ENCODE data around the gene HSPB1. TPM values are rescaled to one million over a fixed set of nuclear protein-coding genes. Genes with fewer than 3 reads are reported as not detected.
A peak's percentile ranks its signal among the peaks of the same experiment; 100 is the strongest.
"Not testable (repeated sequence)": the region's sequence is repeated elsewhere in the genome, so short reads cannot be mapped to it uniquely, and the experiment has no call there.

HSPB1 gene
- total RNA-seq, 4 donors from 2014 or later = 388 to 879 (median 551) TPM

GRCh38 chr7:76285604-76286374 is 16.7 kb upstream of the HSPB1 start:
- Histone ChIP-seq H3K27me3 (no peaks in the 10 kb centered on the region), H3K36me3 (no peaks in the 10 kb centered on the region), H3K9me3 (no peaks in the 10 kb centered on the region), H3K27ac (no peak overlapping the region), H3K4me3 (replicated peaks in 1 of 3) (no peak overlapping the region), H3K4me1 (peaks cover 0 to 17% of the 10 kb centered on the region in 2 donors)
- intact Hi-C loops (cut with DNase I) = no loop called here
- TF ChIP-seq POLR2A (IDR thresholded peaks at IDR 0.05) = no peak
- no peak for TF ChIP-seq CTCF (IDR thresholded peaks at IDR 0.05)
- no peak for DNase-seq
- WGBS, 2 donors = 78 to 80% methylated on average over 19 to 21 of the region's 29 CpGs

- Histone ChIP-seq H3K9me3 (no peaks in the 10 kb centered on the region), H3K36me3 (no peaks in the 10 kb centered on the region), H3K4me1 (peaks cover 8 to 21% of the 10 kb centered on the region in 2 donors), H3K4me3 (replicated peaks in 1 of 3) (no peak overlapping the region), H3K27ac (no peak overlapping the region), H3K27me3 (no peaks in the 10 kb centered on the region)
- intact Hi-C loops (cut with DNase I) = no loop called here
- DNase-seq = no peak
- TF ChIP-seq CTCF (IDR thresholded peaks at IDR 0.05) (no peak), POLR2A (IDR thresholded peaks at IDR 0.05) (no peak)
- WGBS, 2 donors = 87 to 95% methylated on average over 11 to 15 of the region's 16 CpGs
Measured at GRCh38 chr7:76286842-76287403, 15.6 kb upstream of the HSPB1 start.

GRCh38 chr7:76290847-76291350 is 11.6 kb upstream of the HSPB1 start:
- WGBS, 2 donors = 80 to 82% methylated on average over 6 of the region's 6 CpGs
- intact Hi-C loops (cut with DNase I); H3K4me3 ChIP-seq (replicated peaks in 1 of 3); H3K36me3 ChIP-seq; DNase-seq; H3K9me3 ChIP-seq; H3K27me3 ChIP-seq: not testable (repeated sequence)
- peak overlapping the region in 2 of 3 donors; percentile 100 for H3K27ac ChIP-seq
- peaks cover 25 to 46% of the 10 kb centered on the region in 2 donors for H3K4me1 ChIP-seq

- intact Hi-C loops (cut with DNase I) = loop anchor here (2.0 kb wide), 1 partner anchor 21 kb away; no protein-coding TSS in a partner anchor
- peak; percentile 86 to 88 for DNase-seq
- WGBS, 2 donors = 20 to 21% methylated on average over 26 to 30 of the region's 30 CpGs
- TF ChIP-seq CTCF (IDR thresholded peaks at IDR 0.05) (peak; percentile 94 to 99 (median 98)), POLR2A (IDR thresholded peaks at IDR 0.05) (peak in 1 of 2 donors; percentile 56)
- Histone ChIP-seq H3K36me3 (no peaks in the 10 kb centered on the region), H3K9me3 (no peaks in the 10 kb centered on the region), H3K4me3 (replicated peaks in 1 of 3) (no peak overlapping the region), H3K4me1 (peaks cover 29 to 52% of the 10 kb centered on the region in 2 donors), H3K27ac (peak overlapping the region; percentile 87 to 100 (median 100)), H3K27me3 (no peaks in the 10 kb centered on the region)
Measured at GRCh38 chr7:76291351-76292212, 10.9 kb upstream of the HSPB1 start.

GRCh38 chr7:76292213-76292573 is 10.3 kb upstream of the HSPB1 start:
- Histone ChIP-seq H3K9me3 (no peaks in the 10 kb centered on the region), H3K36me3 (no peaks in the 10 kb centered on the region), H3K4me3 (replicated peaks in 1 of 3) (no peak overlapping the region), H3K4me1 (peaks cover 34 to 58% of the 10 kb centered on the region in 2 donors), H3K27me3 (no peaks in the 10 kb centered on the region), H3K27ac (peak overlapping the region; percentile 87 to 100 (median 100))
- DNase-seq = no peak
- WGBS, 2 donors = 16 to 21% methylated on average over 5 of the region's 5 CpGs
- TF ChIP-seq CTCF (IDR thresholded peaks at IDR 0.05) = no peak
- no peak for TF ChIP-seq POLR2A (IDR thresholded peaks at IDR 0.05)
- intact Hi-C loops (cut with DNase I) = loop anchor here (2.0 kb wide), 1 partner anchor 21 kb away; no protein-coding TSS in a partner anchor

- H3K4me3 ChIP-seq (replicated peaks in 1 of 3); H3K36me3 ChIP-seq; DNase-seq; H3K9me3 ChIP-seq; H3K27me3 ChIP-seq: not testable (repeated sequence)
- Histone ChIP-seq H3K4me1 (peaks cover 39 to 64% of the 10 kb centered on the region in 2 donors), H3K27ac (peak overlapping the region; percentile 87 to 100 (median 100))
- intact Hi-C loops (cut with DNase I) = loop anchor here (2.0 kb wide), 1 partner anchor 20 kb away; no protein-coding TSS in a partner anchor
- 85% methylated on average over 5 of the region's 5 CpGs for WGBS, 2 donors
Measured at GRCh38 chr7:76292911-76293310, 9.6 kb upstream of the HSPB1 start.

Measured in thyroid gland (tissue), 4 donors.